HEK293 (cell line): Measurements from ENCODE around the gene PABPC4L.
"Not testable (repeated sequence)": the region's sequence is repeated elsewhere in the genome, so short reads cannot be mapped to it uniquely, and the experiment has no call there.

Source experiments
- CTCF ChIA-PET: fragments of 350-600 bp; formaldehyde crosslinking; extraction: SDS; loops from one replicate; lab custom pipeline; 2021; ENCODE audit warnings: antibody characterized with exemption; lab: Yijun Ruan, JAX
- POLR2A ChIA-PET: fragments of 300-600 bp; formaldehyde crosslinking; extraction: SDS; loops from one replicate; lab custom pipeline; 2020; ENCODE audit warnings: antibody characterized with exemption, inconsistent platforms; lab: Yijun Ruan, JAX
- H3K27ac ChIP-seq: fragments of 200-500 bp; sonication (Bioruptor generic); 2 replicates; pipeline ENCODE4 v1.5.1; 2014; ENCODE audit warnings: low read depth, low read length, control low read depth, inconsistent platforms; ENCODE audit errors: extremely low read depth
- H3K36me3 ChIP-seq, 2 experiments: fragments of 200-500 bp in 1 of 2; sonication (Bioruptor generic) in 1 of 2; 1 replicate in 1 of 2; 2 replicates in 1 of 2; pipeline ENCODE4 v1.5.1; 2014 to 2017; ENCODE audit warnings: inconsistent platforms in 2 of 2, low read length in 2 of 2; ENCODE audit not compliant: control insufficient read depth in 2 of 2, insufficient read depth in 1 of 2
- H3K4me1 ChIP-seq: fragments of 200-500 bp; sonication (Bioruptor generic); 2 replicates; pipeline ENCODE4 v1.5.1; 2014; ENCODE audit warnings: mild to moderate bottlenecking, low read length, inconsistent platforms; ENCODE audit not compliant: control insufficient read depth, insufficient read depth
- H3K4me3 ChIP-seq: 2 replicates; pipeline ENCODE4 v1.5.1; 2011; ENCODE audit warnings: low read depth, mild to moderate bottlenecking, control low read depth, low read length, moderate library complexity
- H3K9me3 ChIP-seq: fragments of 200-500 bp; sonication (Bioruptor generic); 2 replicates; pipeline ENCODE4 v1.5.1; 2014; ENCODE audit warnings: low read depth, low read length, inconsistent platforms; ENCODE audit not compliant: control insufficient read depth, insufficient read depth
- GLI4 ChIP-seq: fragments of 450-650 bp; formaldehyde crosslinking; IDR thresholded peaks from 2 replicates; pipeline ENCODE4 v1.5.1; 2016; ENCODE audit warnings: missing biosample characterization, missing genetic modification characterization
- GLIS2 ChIP-seq: fragments of 450-650 bp; formaldehyde crosslinking; IDR thresholded peaks from 2 replicates; pipeline ENCODE4 v1.5.1; 2016; ENCODE audit warnings: missing biosample characterization, missing genetic modification characterization
- MYNN ChIP-seq: fragments of 450-650 bp; formaldehyde crosslinking; IDR thresholded peaks from 2 replicates; pipeline ENCODE4 v1.5.1; 2016; ENCODE audit warnings: missing biosample characterization, missing genetic modification characterization, borderline replicate concordance
- PATZ1 ChIP-seq: fragments of 450-650 bp; formaldehyde crosslinking; IDR thresholded peaks from 2 replicates; pipeline ENCODE4 v1.5.1; 2016; ENCODE audit warnings: missing biosample characterization, missing genetic modification characterization
- TSHZ1 ChIP-seq: fragments of 450-650 bp; formaldehyde crosslinking; IDR thresholded peaks from 2 replicates; pipeline ENCODE4 v1.5.1; 2016; ENCODE audit warnings: missing biosample characterization, missing genetic modification characterization, borderline replicate concordance
- ZNF133 ChIP-seq: fragments of 450-650 bp; formaldehyde crosslinking; IDR thresholded peaks from 2 replicates; pipeline ENCODE4 v1.5.1; 2016; ENCODE audit warnings: missing biosample characterization, missing genetic modification characterization
- ZNF155 ChIP-seq: fragments of 450-650 bp; formaldehyde crosslinking; IDR thresholded peaks from 2 replicates; pipeline ENCODE4 v1.5.1; 2016; ENCODE audit warnings: missing biosample characterization, missing genetic modification characterization
- ZNF157 ChIP-seq: fragments of 450-650 bp; formaldehyde crosslinking; IDR thresholded peaks from 2 replicates; pipeline ENCODE4 v1.5.1; 2016; ENCODE audit warnings: missing biosample characterization, missing genetic modification characterization
- ZNF266 ChIP-seq: fragments of 450-650 bp; formaldehyde crosslinking; IDR thresholded peaks from 2 replicates; pipeline ENCODE4 v1.5.1; 2016; ENCODE audit warnings: missing biosample characterization, missing genetic modification characterization, low read depth
- ZNF292 ChIP-seq: fragments of 450-650 bp; formaldehyde crosslinking; IDR thresholded peaks from 2 replicates; pipeline ENCODE4 v1.5.1; 2016; ENCODE audit warnings: low read depth, missing biosample characterization, missing genetic modification characterization, borderline replicate concordance
- ZNF560 ChIP-seq: fragments of 450-650 bp; formaldehyde crosslinking; IDR thresholded peaks from 2 replicates; pipeline ENCODE4 v1.5.1; 2017; ENCODE audit warnings: missing biosample characterization, missing genetic modification characterization, borderline replicate concordance
- ZNF623 ChIP-seq: fragments of 450-650 bp; formaldehyde crosslinking; IDR thresholded peaks from 2 replicates; pipeline ENCODE4 v1.5.1; 2016; ENCODE audit warnings: missing biosample characterization, missing genetic modification characterization
- ZNF768 ChIP-seq: fragments of 450-650 bp; formaldehyde crosslinking; IDR thresholded peaks from 2 replicates; pipeline ENCODE4 v1.5.1; 2018; ENCODE audit warnings: missing biosample characterization, mild to moderate bottlenecking, missing genetic modification characterization

The PABPC4L gene

GRCh38 chr4:134215620-134216344 lies 14.2 kb upstream of the PABPC4L start:
- Histone ChIP-seq H3K27ac (no peak overlapping the region), H3K4me1 (no peaks in the 10 kb centered on the region), H3K9me3 (no peaks in the 10 kb centered on the region), H3K36me3 (no peaks in the 10 kb centered on the region), H3K4me3 (no peak overlapping the region)
- POLR2A ChIA-PET, result no interaction called here
- CTCF ChIA-PET, result no interaction called here
- TF ChIP-seq MYNN (tag by site-specific recombination) (no peak), ZNF560 (tag by site-specific recombination) (no peak), ZNF133 (tag by site-specific recombination) (no peak), TSHZ1 (tag by site-specific recombination) (no peak), PATZ1 (tag by site-specific recombination) (no peak), ZNF623 (no peak), GLI4 (no peak), ZNF266 (no peak), ZNF157 (no peak), ZNF292 (tag by site-specific recombination) (no peak)

GRCh38 chr4:134207955-134208354 lies 6.4 kb upstream of the PABPC4L start:
- CTCF ChIA-PET, H3K36me3 ChIP-seq, H3K9me3 ChIP-seq, H3K4me3 ChIP-seq, POLR2A ChIA-PET, H3K27ac ChIP-seq, H3K4me1 ChIP-seq: not testable (repeated sequence)

- Histone ChIP-seq H3K27ac (no peak overlapping the region), H3K36me3 (peaks cover 0 to 4% of the 10 kb centered on the region in 2 experiments; a peak in 1 of 3 replicates), H3K4me1 (no peaks in the 10 kb centered on the region; the same call in 1 of the 2 replicates), H3K4me3 (no peak overlapping the region), H3K9me3 (no peaks in the 10 kb centered on the region)
- ChIA-PET CTCF (no interaction called here), POLR2A (no interaction called here)
- TF ChIP-seq ZNF155 (tag by site-specific recombination), result no peak
- TF ChIP-seq ZNF768 (tag by site-specific recombination), result no peak
- TF ChIP-seq GLIS2 (tag by site-specific recombination), result no peak
These were observed 772 bp upstream of the PABPC4L start for GRCh38 chr4:134202166-134202956.
